Measurements from ENCODE around the gene WDR7. TPM values are rescaled to one million over a fixed set of nuclear protein-coding genes. Genes with fewer than 3 reads are reported as not detected.

Gene WDR7
- total and polyA plus RNA-seq, 5 donors from 2014 or later, result 27.8 to 76.4 (median 31.0) TPM

DNA sequence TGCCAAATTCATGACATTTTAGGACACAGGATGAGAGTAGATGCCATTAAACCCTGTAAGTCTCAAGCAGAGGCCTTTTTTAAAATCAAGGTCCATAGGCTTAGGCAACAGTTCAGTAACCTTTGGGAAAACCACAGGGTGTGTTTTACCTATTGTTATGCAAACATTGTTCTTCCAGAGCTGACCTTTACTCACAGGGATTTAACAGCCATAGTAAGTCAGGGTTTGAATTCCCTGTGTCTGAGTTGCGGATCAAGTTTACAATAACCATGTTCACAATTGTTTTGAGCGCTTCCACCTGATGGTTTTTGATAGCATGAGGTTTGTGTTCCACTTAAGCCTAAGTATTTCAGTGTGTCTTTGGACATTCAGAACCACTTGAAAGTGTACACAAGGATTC lies 335.7 kb downstream of the WDR7 start:
- H3K36me3 Mint-ChIP-seq, result peaks cover 5% of the 10 kb centered on the region
- no peak for ATAC-seq (ENCODE audit: low read depth in 2 of 2)
- no peaks in the 10 kb centered on the region for H3K27me3 Mint-ChIP-seq
- no peak overlapping the region for H3K27ac ChIP-seq (ENCODE audit: insufficient read depth, low read length, poor library complexity, severe bottlenecking)
- H3K9me3 Mint-ChIP-seq, result peaks cover 0 to 3% (median 0%) of the 10 kb centered on the region in 7 donors
- no peak overlapping the region for H3K4me3 Mint-ChIP-seq
- no peak for DNase-seq
- H3K4me3 ChIP-seq (ENCODE audit: low read depth, low read length), result no peak overlapping the region
- H3K4me1 ChIP-seq (ENCODE audit: control insufficient read depth, insufficient read depth, low read length, poor library complexity, severe bottlenecking), result no peaks in the 10 kb centered on the region
- no peaks in the 10 kb centered on the region for H3K27me3 ChIP-seq (ENCODE audit: control insufficient read depth, insufficient read depth, low read length)
- H3K4me1 Mint-ChIP-seq, result peaks cover 0 to 2% (median 0%) of the 10 kb centered on the region in 4 donors
- H3K36me3 ChIP-seq (ENCODE audit: control insufficient read depth, insufficient read depth, low read length), result no peaks in the 10 kb centered on the region
- H3K27ac Mint-ChIP-seq, result no peak overlapping the region
- H3K9me3 ChIP-seq (ENCODE audit: control insufficient read depth in 2 of 2, low read length in 2 of 2), result no peaks in the 10 kb centered on the region

DNA sequence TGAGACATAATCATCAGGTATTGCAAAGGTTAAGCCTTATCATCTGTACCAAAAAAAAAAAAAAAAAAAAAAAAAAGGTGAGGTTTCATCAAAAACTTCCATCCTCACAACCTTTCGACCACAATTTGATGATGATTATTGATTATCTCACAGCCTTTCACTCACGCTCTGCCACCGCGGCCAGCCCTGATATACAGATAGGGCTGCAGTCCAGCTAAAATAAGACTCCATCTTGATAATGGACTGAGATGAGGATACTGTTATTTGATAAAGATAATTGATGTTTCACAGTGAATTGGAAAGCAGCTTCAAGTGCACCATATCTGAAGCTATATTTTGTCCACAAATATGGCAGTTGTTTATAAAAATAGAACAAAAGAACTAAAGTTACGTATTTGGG lies 336.1 kb downstream of the WDR7 start:
- Histone ChIP-seq H3K4me1 (ENCODE audit: control insufficient read depth, insufficient read depth, low read length, poor library complexity, severe bottlenecking) (no peaks in the 10 kb centered on the region), H3K27me3 (ENCODE audit: control insufficient read depth, insufficient read depth, low read length) (no peaks in the 10 kb centered on the region), H3K27ac (ENCODE audit: insufficient read depth, low read length, poor library complexity, severe bottlenecking) (no peak overlapping the region), H3K9me3 (ENCODE audit: control insufficient read depth in 2 of 2, low read length in 2 of 2) (no peaks in the 10 kb centered on the region), H3K4me3 (ENCODE audit: low read depth, low read length) (no peak overlapping the region), H3K36me3 (ENCODE audit: control insufficient read depth, insufficient read depth, low read length) (no peaks in the 10 kb centered on the region)
- Mint-ChIP-seq H3K4me3 (no peak overlapping the region), H3K27ac (no peak overlapping the region), H3K4me1 (peaks cover 0 to 3% (median under 1%) of the 10 kb centered on the region in 4 donors), H3K36me3 (peaks cover 5% of the 10 kb centered on the region), H3K9me3 (peaks cover 0 to 3% (median 0%) of the 10 kb centered on the region in 7 donors), H3K27me3 (no peaks in the 10 kb centered on the region)
- ATAC-seq (ENCODE audit: low read depth in 2 of 2) (no peak), DNase-seq (no peak)

DNA sequence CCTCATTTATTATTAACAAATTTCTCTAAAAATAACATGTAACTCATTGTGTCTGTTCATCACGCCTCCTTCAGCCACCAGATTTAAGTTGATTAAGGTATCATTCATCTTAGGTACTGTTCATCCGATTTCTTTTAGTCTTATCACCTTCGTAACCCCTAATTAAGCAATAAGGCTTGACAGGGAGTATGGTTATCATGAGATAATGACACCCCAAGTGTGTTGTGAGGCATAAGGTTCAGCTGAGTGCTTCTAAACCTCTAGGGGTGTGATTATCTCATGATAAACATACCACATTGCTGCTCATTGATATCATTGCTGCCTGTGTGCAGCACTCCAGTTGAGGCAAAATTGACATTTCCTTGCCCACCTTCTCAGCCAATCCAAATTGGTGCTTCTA lies 336.9 kb downstream of the WDR7 start:
- no peaks in the 10 kb centered on the region for H3K27me3 Mint-ChIP-seq
- DNase-seq (no peak), ATAC-seq (ENCODE audit: low read depth in 2 of 2) (no peak)
- Histone ChIP-seq H3K4me3 (ENCODE audit: low read depth, low read length) (no peak overlapping the region), H3K27ac (ENCODE audit: insufficient read depth, low read length, poor library complexity, severe bottlenecking) (no peak overlapping the region), H3K36me3 (ENCODE audit: control insufficient read depth, insufficient read depth, low read length) (no peaks in the 10 kb centered on the region), H3K4me1 (ENCODE audit: control insufficient read depth, insufficient read depth, low read length, poor library complexity, severe bottlenecking) (no peaks in the 10 kb centered on the region), H3K27me3 (ENCODE audit: control insufficient read depth, insufficient read depth, low read length) (no peaks in the 10 kb centered on the region), H3K9me3 (ENCODE audit: control insufficient read depth in 2 of 2, low read length in 2 of 2) (no peaks in the 10 kb centered on the region)
- H3K4me1 Mint-ChIP-seq, result peaks cover 0 to 6% (median 3%) of the 10 kb centered on the region in 4 donors
- peaks cover 5% of the 10 kb centered on the region for H3K36me3 Mint-ChIP-seq
- peaks cover 0 to 3% (median 0%) of the 10 kb centered on the region in 7 donors for H3K9me3 Mint-ChIP-seq
- no peak overlapping the region for H3K4me3 Mint-ChIP-seq
- H3K27ac Mint-ChIP-seq, result no peak overlapping the region

DNA sequence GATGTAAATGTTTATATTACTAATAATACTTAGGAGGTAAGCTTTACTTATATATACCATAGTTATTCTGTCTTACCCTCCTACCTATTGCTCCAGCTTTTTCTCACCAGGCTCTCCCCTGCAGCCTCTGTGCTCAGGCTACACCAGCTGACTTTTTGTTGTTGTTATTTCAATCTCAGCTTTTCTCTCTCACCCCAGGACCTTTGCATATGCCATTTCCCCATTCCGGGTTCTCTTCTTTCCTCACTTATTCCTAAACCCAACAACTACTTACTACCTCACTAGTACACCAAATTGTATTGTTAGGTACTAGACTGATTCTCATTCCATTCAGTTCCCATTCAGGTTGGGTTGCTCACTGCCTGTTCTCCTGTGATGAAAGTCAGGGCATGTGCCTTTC lies 339.5 kb downstream of the WDR7 start:
- Mint-ChIP-seq H3K9me3 (peaks cover 0 to 3% (median 0%) of the 10 kb centered on the region in 7 donors), H3K4me3 (no peak overlapping the region), H3K27ac (peak overlapping the region in 1 of 3 donors; percentile 47), H3K27me3 (no peaks in the 10 kb centered on the region), H3K4me1 (peaks cover 0 to 6% (median 4%) of the 10 kb centered on the region in 4 donors), H3K36me3 (peaks cover 5% of the 10 kb centered on the region)
- ATAC-seq (ENCODE audit: low read depth in 2 of 2) (no peak), DNase-seq (no peak)
- H3K9me3 ChIP-seq (ENCODE audit: control insufficient read depth in 2 of 2, low read length in 2 of 2), result no peaks in the 10 kb centered on the region
- no peaks in the 10 kb centered on the region for H3K36me3 ChIP-seq (ENCODE audit: control insufficient read depth, insufficient read depth, low read length)
- H3K27ac ChIP-seq (ENCODE audit: insufficient read depth, low read length, poor library complexity, severe bottlenecking), result no peak overlapping the region
- no peaks in the 10 kb centered on the region for H3K4me1 ChIP-seq (ENCODE audit: control insufficient read depth, insufficient read depth, low read length, poor library complexity, severe bottlenecking)
- no peak overlapping the region for H3K4me3 ChIP-seq (ENCODE audit: low read depth, low read length)
- H3K27me3 ChIP-seq (ENCODE audit: control insufficient read depth, insufficient read depth, low read length), result no peaks in the 10 kb centered on the region

DNA sequence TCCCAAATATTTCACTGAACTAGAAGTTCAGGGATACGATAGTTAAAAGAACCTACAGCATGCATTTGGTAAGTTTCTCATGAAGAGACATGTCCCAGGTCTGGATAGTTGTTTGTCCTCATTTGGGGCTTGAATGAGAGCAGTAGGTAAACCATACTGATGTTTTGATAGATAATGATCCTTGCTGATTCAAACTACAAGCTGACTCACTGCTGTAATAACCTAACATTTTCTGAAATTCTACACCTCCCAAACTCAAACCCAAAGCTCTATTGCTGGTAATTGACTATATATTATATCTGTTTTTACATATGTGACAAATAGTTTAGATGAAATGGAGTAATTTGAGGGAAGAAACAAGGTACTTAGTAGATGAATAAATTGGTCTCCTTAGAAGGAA lies 341.6 kb downstream of the WDR7 start:
- Mint-ChIP-seq H3K36me3 (peaks cover 5% of the 10 kb centered on the region), H3K4me3 (no peak overlapping the region), H3K4me1 (peaks cover under 1 to 11% (median 7%) of the 10 kb centered on the region in 4 donors), H3K27ac (no peak overlapping the region), H3K9me3 (peaks cover 0 to 3% (median 0%) of the 10 kb centered on the region in 7 donors), H3K27me3 (no peaks in the 10 kb centered on the region)
- Histone ChIP-seq H3K4me3 (ENCODE audit: low read depth, low read length) (no peak overlapping the region), H3K27me3 (ENCODE audit: control insufficient read depth, insufficient read depth, low read length) (no peaks in the 10 kb centered on the region), H3K4me1 (ENCODE audit: control insufficient read depth, insufficient read depth, low read length, poor library complexity, severe bottlenecking) (no peaks in the 10 kb centered on the region), H3K9me3 (ENCODE audit: control insufficient read depth in 2 of 2, low read length in 2 of 2) (no peaks in the 10 kb centered on the region), H3K36me3 (ENCODE audit: control insufficient read depth, insufficient read depth, low read length) (no peaks in the 10 kb centered on the region), H3K27ac (ENCODE audit: insufficient read depth, low read length, poor library complexity, severe bottlenecking) (no peak overlapping the region)
- ATAC-seq (ENCODE audit: low read depth in 2 of 2), result no peak
- DNase-seq, result peak in 1 of 3 donors; percentile 12

DNA sequence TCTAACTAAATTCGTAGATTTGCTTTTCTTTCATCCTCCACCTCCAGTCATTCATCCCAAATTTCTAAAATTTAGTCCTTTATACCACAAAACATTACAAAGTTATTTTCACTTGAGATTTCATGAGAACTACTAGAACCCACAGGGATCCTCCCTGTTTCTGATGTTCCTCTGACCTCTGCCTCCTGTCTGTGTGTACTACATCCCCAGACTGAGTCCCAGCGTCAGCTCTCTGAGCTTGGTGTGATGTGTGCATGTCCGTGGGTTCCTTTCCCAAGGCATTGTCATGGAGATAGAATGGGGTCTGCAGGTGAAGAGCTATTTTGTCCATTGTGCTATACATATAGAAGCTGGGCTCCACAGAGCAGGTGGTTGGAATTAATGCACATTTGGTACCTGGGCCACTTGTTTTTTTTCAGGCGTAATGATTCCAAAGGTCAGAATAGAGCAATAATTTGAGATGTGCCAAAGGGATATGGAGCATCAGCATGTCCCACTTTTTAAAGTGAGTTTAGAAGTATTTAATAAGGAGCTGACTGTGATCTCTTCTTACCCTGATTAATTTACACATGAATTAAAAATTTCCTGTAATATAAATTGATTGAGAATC lies 344.5 kb downstream of the WDR7 start:
- Mint-ChIP-seq H3K27me3 (no peaks in the 10 kb centered on the region), H3K4me1 (peaks cover 16 to 24% (median 21%) of the 10 kb centered on the region in 4 donors), H3K4me3 (no peak overlapping the region), H3K9me3 (peaks cover 0 to 4% (median 0%) of the 10 kb centered on the region in 7 donors), H3K27ac (no peak overlapping the region), H3K36me3 (peaks cover 6% of the 10 kb centered on the region)
- H3K27ac ChIP-seq (ENCODE audit: insufficient read depth, low read length, poor library complexity, severe bottlenecking), result no peak overlapping the region
- no peaks in the 10 kb centered on the region for H3K36me3 ChIP-seq (ENCODE audit: control insufficient read depth, insufficient read depth, low read length)
- no peaks in the 10 kb centered on the region for H3K27me3 ChIP-seq (ENCODE audit: control insufficient read depth, insufficient read depth, low read length)
- ATAC-seq (ENCODE audit: low read depth in 2 of 2) (no peak), DNase-seq (no peak)
- peaks cover 5% of the 10 kb centered on the region for H3K4me1 ChIP-seq (ENCODE audit: control insufficient read depth, insufficient read depth, low read length, poor library complexity, severe bottlenecking)
- no peaks in the 10 kb centered on the region for H3K9me3 ChIP-seq (ENCODE audit: control insufficient read depth in 2 of 2, low read length in 2 of 2)
- no peak overlapping the region for H3K4me3 ChIP-seq (ENCODE audit: low read depth, low read length)

DNA sequence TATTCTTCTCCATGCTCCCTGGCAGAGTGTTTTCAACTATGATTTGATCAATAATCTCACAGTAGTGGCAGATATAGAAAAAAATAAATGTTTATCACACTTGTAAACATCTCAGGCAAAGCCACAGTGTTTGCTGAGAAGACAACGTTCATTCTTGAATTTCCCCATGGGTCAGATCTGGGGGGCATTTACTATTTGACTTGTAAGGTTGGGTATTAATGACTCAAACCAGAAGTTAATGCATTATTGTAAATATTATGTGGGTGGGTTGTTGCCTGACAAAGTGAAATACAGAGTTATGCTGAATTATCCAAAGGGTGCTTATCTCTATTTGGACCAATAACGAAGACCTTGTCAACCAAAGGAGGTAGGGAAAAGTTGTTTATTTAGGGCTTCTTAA lies 346.0 kb downstream of the WDR7 start:
- Mint-ChIP-seq H3K4me3 (no peak overlapping the region), H3K4me1 (peaks cover 18 to 33% (median 27%) of the 10 kb centered on the region in 4 donors), H3K27me3 (no peaks in the 10 kb centered on the region), H3K27ac (no peak overlapping the region), H3K36me3 (peaks cover 3% of the 10 kb centered on the region), H3K9me3 (peaks cover 0 to 4% (median 0%) of the 10 kb centered on the region in 7 donors)
- Histone ChIP-seq H3K9me3 (ENCODE audit: control insufficient read depth in 2 of 2, low read length in 2 of 2) (no peaks in the 10 kb centered on the region), H3K36me3 (ENCODE audit: control insufficient read depth, insufficient read depth, low read length) (no peaks in the 10 kb centered on the region), H3K27me3 (ENCODE audit: control insufficient read depth, insufficient read depth, low read length) (no peaks in the 10 kb centered on the region), H3K27ac (ENCODE audit: insufficient read depth, low read length, poor library complexity, severe bottlenecking) (no peak overlapping the region), H3K4me3 (ENCODE audit: low read depth, low read length) (no peak overlapping the region), H3K4me1 (ENCODE audit: control insufficient read depth, insufficient read depth, low read length, poor library complexity, severe bottlenecking) (peaks cover 10% of the 10 kb centered on the region)
- no peak for DNase-seq
- ATAC-seq (ENCODE audit: low read depth in 2 of 2), result no peak

DNA sequence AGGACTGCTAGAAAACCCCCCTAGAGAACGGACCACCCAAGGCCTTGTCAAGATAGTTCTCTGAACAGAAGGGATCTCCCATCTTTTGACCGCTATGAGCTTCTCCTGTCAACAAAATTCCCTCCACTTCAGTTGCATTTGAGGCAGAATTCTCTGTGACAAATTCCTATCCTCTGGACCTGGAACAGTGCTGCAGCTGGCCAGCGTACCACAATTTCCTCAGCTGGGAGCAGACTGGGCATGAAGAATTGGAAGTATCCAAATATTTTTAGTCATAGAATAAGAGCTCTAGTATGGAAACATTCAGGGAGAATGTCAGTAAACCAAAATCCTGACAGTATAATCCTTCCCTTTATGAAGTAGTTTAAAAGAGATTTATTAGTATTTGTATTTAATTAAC lies 348.7 kb downstream of the WDR7 start:
- peaks cover 30 to 41% (median 36%) of the 10 kb centered on the region in 4 donors for H3K4me1 Mint-ChIP-seq
- Histone ChIP-seq H3K36me3 (ENCODE audit: control insufficient read depth, insufficient read depth, low read length) (no peaks in the 10 kb centered on the region), H3K9me3 (ENCODE audit: control insufficient read depth in 2 of 2, low read length in 2 of 2) (no peaks in the 10 kb centered on the region), H3K27ac (ENCODE audit: insufficient read depth, low read length, poor library complexity, severe bottlenecking) (no peak overlapping the region), H3K4me1 (ENCODE audit: control insufficient read depth, insufficient read depth, low read length, poor library complexity, severe bottlenecking) (peaks cover 24% of the 10 kb centered on the region), H3K27me3 (ENCODE audit: control insufficient read depth, insufficient read depth, low read length) (no peaks in the 10 kb centered on the region), H3K4me3 (ENCODE audit: low read depth, low read length) (no peak overlapping the region)
- no peaks in the 10 kb centered on the region for H3K27me3 Mint-ChIP-seq
- ATAC-seq (ENCODE audit: low read depth in 2 of 2), result no peak
- peaks cover 3% of the 10 kb centered on the region for H3K36me3 Mint-ChIP-seq
- H3K27ac Mint-ChIP-seq, result peak overlapping the region; percentile 27 to 30 (median 27)
- peak overlapping the region in 1 of 4 donors; percentile 30 for H3K4me3 Mint-ChIP-seq
- peaks cover 0 to 4% (median 0%) of the 10 kb centered on the region in 7 donors for H3K9me3 Mint-ChIP-seq
- no peak for DNase-seq

Measured in CD4-positive, CD25-positive, alpha-beta regulatory T cell (primary cell).